GM12878 (cell line): ENCODE data around the gene PCDH1. TPM values are rescaled to one million over a fixed set of nuclear protein-coding genes. Genes with fewer than 3 reads are reported as not detected.
A peak's percentile ranks its signal among the peaks of the same experiment; 100 is the strongest.

ENCODE experiments used
- ATAC-seq: fragments of 200-7000 bp; cut with Tn5 transposase; 3 replicates; pipeline ENCODE4 v1.9.1; 2020; ENCODE audit warnings: mild to moderate bottlenecking, moderate library complexity
- BruUV-seq: library from RNA; stranded (reverse); fragments of 400-500 nt; replicated peaks from 2 replicates; lab custom pipeline; 2021; lab: Mats Ljungman, UMichigan
- CTCF ChIA-PET: fragments of 300-600 bp; sonication (Branson Sonifier 250); formaldehyde crosslinking; extraction: SDS; loops from one replicate; lab custom pipeline; 2021; ENCODE audit warnings: inconsistent platforms; lab: Yijun Ruan, JAX
- POLR2A ChIA-PET: fragments of 350-600 bp; formaldehyde crosslinking; extraction: SDS; loops from one replicate; lab custom pipeline; 2021; ENCODE audit warnings: inconsistent platforms; lab: Charles Lee
- RAD21 ChIA-PET: fragments of 300-600 bp; sonication (Branson Sonifier 250); formaldehyde crosslinking; loops from one replicate; lab custom pipeline; 2023; ENCODE audit warnings: antibody characterized with exemption; ENCODE audit not compliant: unreplicated experiment; lab: Charles Lee
- SMC1A ChIA-PET: fragments of 300-600 bp; sonication (Branson Sonifier 250); formaldehyde crosslinking; loops from one replicate; lab custom pipeline; 2023; ENCODE audit not compliant: unreplicated experiment, uncharacterized antibody; lab: Charles Lee
- DNase-seq: peaks from one replicate; pipeline ENCODE4 v3.0.0-alpha.2; 2011; ENCODE audit warnings: low read depth, low spot score
- FAIRE-seq: peaks from 3 replicates; lab custom pipeline; 2011; peaks lifted over from hg19 to GRCh38; lab: Jason Lieb, UNC
- H2AFZ ChIP-seq: 2 replicates; pipeline ENCODE4 v1.6.0; 2011; ENCODE audit warnings: low read depth, low read length, control low read depth; ENCODE audit not compliant: control insufficient read depth
- H3K27ac ChIP-seq: 2 replicates; pipeline ENCODE4 v1.5.1; 2011; ENCODE audit warnings: control low read depth; ENCODE audit not compliant: control insufficient read depth, insufficient read depth
- H3K27me3 ChIP-seq, 2 experiments: replicated peaks in 1 of 2; 2 replicates each; pipeline versions ENCODE4 v1.6.0 to v1.6.1; 2011; ENCODE audit warnings: low read length in 1 of 2; ENCODE audit not compliant: control insufficient read depth in 2 of 2, insufficient read depth in 2 of 2
- H3K36me3 ChIP-seq, 2 experiments: 2 replicates each; pipeline ENCODE4 v1.5.1; 2011; ENCODE audit warnings: low read length in 1 of 2; ENCODE audit not compliant: control insufficient read depth in 2 of 2, insufficient read depth in 2 of 2
- H3K4me1 ChIP-seq: 2 replicates; pipeline ENCODE4 v1.6.1; 2011; ENCODE audit warnings: mild to moderate bottlenecking, low read length, moderate library complexity, mixed read lengths; ENCODE audit not compliant: control insufficient read depth, insufficient read depth
- H3K4me2 ChIP-seq: 2 replicates; pipeline ENCODE4 v1.6.0; 2011; ENCODE audit warnings: control low read depth; ENCODE audit not compliant: control insufficient read depth, insufficient read depth
- H3K4me3 ChIP-seq: fragments of 200-600 bp; sonication (generic); 2 replicates; pipeline ENCODE4 v1.5.1; 2016
- H3K79me2 ChIP-seq: 2 replicates; pipeline ENCODE4 v1.6.0; 2011; ENCODE audit warnings: low read length; ENCODE audit not compliant: control insufficient read depth, insufficient read depth
- H3K9ac ChIP-seq: 2 replicates; pipeline ENCODE4 v1.8.0; 2011; ENCODE audit warnings: low read length, control low read depth, mixed read lengths; ENCODE audit not compliant: control insufficient read depth, insufficient read depth
- H3K9me3 ChIP-seq: replicated peaks from 3 replicates; pipeline ENCODE4 v1.5.1; 2011; ENCODE audit warnings: mild to moderate bottlenecking, low read length; ENCODE audit not compliant: control insufficient read depth, insufficient read depth
- H4K20me1 ChIP-seq: 2 replicates; pipeline ENCODE4 v1.6.0; 2011; ENCODE audit not compliant: control insufficient read depth, insufficient read depth
- JUND ChIP-seq: IDR thresholded peaks from 2 replicates; pipeline ENCODE4 v1.6.1; 2012; ENCODE audit warnings: low read depth, mild to moderate bottlenecking, low read length, improper control_type of control experiment, moderate library complexity
- KLF5 ChIP-seq: fragments of 450-650 bp; IDR thresholded peaks from 2 replicates; pipeline ENCODE4 v1.6.1; 2014; ENCODE audit warnings: mild to moderate bottlenecking; ENCODE audit not compliant: partially characterized antibody
- RAD21 ChIP-seq: IDR thresholded peaks from 2 replicates; pipeline ENCODE4 v1.6.1; 2011; ENCODE audit warnings: mild to moderate bottlenecking, low read depth, low read length, moderate library complexity; ENCODE audit not compliant: insufficient read depth
- SMC3 ChIP-seq: IDR thresholded peaks from 2 replicates; pipeline ENCODE4 v1.6.1; 2011; ENCODE audit warnings: low read length, improper control_type of control experiment, borderline replicate concordance
- WGBS: methylation state at CpG from one replicate; pipeline ENCODE4 v1.1.6; 2016; ENCODE audit warnings: low lambda C conversion rate; ENCODE audit not compliant: insufficient replicate concordance, insufficient coverage; ENCODE audit errors: missing lambda C conversion rate; 5-methylcytosine and 5-hydroxymethylcytosine counted together
- in situ Hi-C: fragments of 300-500 bp; cut with MboI; formaldehyde crosslinking; loops from 9 replicates; pipeline ENCODE4 v1.14.3; 2018; ENCODE audit warnings: mixed read lengths
- intact Hi-C: fragments of 100-400 bp; cut with micrococcal nuclease; formaldehyde crosslinking; loops from one replicate; pipeline ENCODE4 v1.14.2; 2022; ENCODE audit not compliant: unreplicated experiment
- polyA plus RNA-seq, 11 experiments: library from polyadenylated mRNA; depleted of rRNA in 4 of 11; unstranded in 6 of 11; stranded (reverse) in 5 of 11; fragments of >200 nt; fragmentation: Nextera tagmentation in 4 of 11; fragmentation: Illumina TruSeq in 1 of 11; extraction: Ambion mirVana in 4 of 11; extraction: Trizol in 1 of 11; gene quantifications; 1 replicate in 1 of 11; 2 replicates in 10 of 11; pipeline versions ENCODE4 v1.2.1 to v1.2.3, GENCODE V29; 2011 to 2016; ENCODE audit warnings: inconsistent platforms in 2 of 11, missing spikeins in 2 of 11, low read depth in 1 of 11
- total RNA-seq, 4 experiments: library from RNA; depleted of rRNA in 3 of 4; stranded (reverse); fragments of >200 nt in 3 of 4; fragmentation: Illumina TruSeq in 1 of 4; extraction: Trizol in 1 of 4; gene quantifications; 2 replicates each; pipeline versions ENCODE4 v1.2.1 to v1.2.3, GENCODE V29; 2013 to 2021
- TF ChIP-seq, protein P1 (sequence below), 3 experiments: IDR thresholded peaks in 2 of 3; conservative IDR thresholded peaks in 1 of 3; 2 replicates each; pipeline ENCODE4 v1.5.1; 2011; ENCODE audit warnings: low read depth in 3 of 3, low read length in 3 of 3, mild to moderate bottlenecking in 3 of 3, control low read depth in 2 of 3, moderate library complexity in 2 of 3, inconsistent platforms in 1 of 3, mixed read lengths in 1 of 3; ENCODE audit not compliant: control insufficient read depth in 2 of 3, insufficient read depth in 1 of 3; ENCODE audit errors: extremely low read depth in 1 of 3
- TF ChIP-seq, protein P2 (sequence below): fragments of 450-650 bp; formaldehyde crosslinking; IDR thresholded peaks from 2 replicates; pipeline ENCODE4 v1.5.0; 2022; ENCODE audit warnings: mild to moderate bottlenecking, missing genetic modification characterization

Gene PCDH1
- total and polyA plus RNA-seq, 10 of the 15 experiments (the other 5 are each of a cell fraction or from before 2014, with no cell fraction given): 0.07 to 0.36 (median 0.16) TPM; not detected in 7

DNA sequence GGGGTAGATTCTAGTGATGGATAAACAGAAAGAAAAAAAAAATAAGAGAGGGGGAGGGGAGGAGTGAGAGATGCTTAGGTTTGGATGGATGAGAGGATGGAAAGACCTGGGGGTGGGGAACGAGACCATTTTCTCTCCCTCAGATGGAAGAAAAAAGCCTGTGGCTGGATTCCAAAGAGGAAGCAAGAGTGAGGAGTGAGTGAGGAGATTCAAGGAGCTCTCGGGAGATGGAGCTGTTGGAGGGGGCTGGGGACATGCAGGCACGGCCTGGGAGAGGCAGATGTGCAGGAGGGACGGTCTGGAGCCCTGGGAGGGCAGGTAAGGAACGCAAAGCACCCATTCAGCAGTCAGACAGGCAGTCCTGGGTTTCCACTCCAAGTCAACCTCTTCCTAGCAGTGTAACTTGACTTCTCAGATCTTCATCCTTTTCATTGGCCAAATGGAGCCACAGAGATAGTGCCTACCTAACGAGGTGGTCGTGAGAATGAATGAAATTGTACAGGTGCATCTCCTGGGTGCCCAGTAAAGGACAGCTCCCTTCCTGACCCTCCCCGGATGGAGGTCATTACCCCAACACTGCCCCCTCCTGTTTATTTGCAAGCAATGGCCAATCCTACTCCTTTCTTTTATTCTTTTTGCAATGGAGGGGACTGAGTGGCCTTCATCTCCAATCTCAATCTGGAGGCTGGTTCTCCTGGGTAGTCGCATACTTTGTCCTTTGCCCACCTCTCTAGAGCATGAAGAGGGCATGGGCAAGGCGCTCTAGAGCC, 52.2 kb downstream of the PCDH1 start:
- H3K27ac ChIP-seq: no peak overlapping the region
- no peaks in the 10 kb centered on the region for H3K4me1 ChIP-seq
- 7% methylated on average over 8 of the region's 10 CpGs for WGBS
- intact Hi-C loops (loop anchor here (2.0 kb wide), 1 partner anchor 133 kb away; no protein-coding TSS in a partner anchor), in situ Hi-C loops (no loop called here)
- TF ChIP-seq, protein P1, sequence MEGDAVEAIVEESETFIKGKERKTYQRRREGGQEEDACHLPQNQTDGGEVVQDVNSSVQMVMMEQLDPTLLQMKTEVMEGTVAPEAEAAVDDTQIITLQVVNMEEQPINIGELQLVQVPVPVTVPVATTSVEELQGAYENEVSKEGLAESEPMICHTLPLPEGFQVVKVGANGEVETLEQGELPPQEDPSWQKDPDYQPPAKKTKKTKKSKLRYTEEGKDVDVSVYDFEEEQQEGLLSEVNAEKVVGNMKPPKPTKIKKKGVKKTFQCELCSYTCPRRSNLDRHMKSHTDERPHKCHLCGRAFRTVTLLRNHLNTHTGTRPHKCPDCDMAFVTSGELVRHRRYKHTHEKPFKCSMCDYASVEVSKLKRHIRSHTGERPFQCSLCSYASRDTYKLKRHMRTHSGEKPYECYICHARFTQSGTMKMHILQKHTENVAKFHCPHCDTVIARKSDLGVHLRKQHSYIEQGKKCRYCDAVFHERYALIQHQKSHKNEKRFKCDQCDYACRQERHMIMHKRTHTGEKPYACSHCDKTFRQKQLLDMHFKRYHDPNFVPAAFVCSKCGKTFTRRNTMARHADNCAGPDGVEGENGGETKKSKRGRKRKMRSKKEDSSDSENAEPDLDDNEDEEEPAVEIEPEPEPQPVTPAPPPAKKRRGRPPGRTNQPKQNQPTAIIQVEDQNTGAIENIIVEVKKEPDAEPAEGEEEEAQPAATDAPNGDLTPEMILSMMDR (IDR thresholded peaks at IDR 0.05 in 2 of 3, conservative IDR thresholded peaks at IDR 0.05 in 1 of 3; ENCODE audit: control insufficient read depth in 2 of 3, extremely low read depth in 1 of 3, insufficient read depth in 1 of 3, low read depth in 3 of 3, low read length in 3 of 3): peak; percentile 38 to 49 (median 43); a peak in 5 of 6 replicates
- peak; percentile 35 for TF ChIP-seq RAD21
- TF ChIP-seq, protein P2, sequence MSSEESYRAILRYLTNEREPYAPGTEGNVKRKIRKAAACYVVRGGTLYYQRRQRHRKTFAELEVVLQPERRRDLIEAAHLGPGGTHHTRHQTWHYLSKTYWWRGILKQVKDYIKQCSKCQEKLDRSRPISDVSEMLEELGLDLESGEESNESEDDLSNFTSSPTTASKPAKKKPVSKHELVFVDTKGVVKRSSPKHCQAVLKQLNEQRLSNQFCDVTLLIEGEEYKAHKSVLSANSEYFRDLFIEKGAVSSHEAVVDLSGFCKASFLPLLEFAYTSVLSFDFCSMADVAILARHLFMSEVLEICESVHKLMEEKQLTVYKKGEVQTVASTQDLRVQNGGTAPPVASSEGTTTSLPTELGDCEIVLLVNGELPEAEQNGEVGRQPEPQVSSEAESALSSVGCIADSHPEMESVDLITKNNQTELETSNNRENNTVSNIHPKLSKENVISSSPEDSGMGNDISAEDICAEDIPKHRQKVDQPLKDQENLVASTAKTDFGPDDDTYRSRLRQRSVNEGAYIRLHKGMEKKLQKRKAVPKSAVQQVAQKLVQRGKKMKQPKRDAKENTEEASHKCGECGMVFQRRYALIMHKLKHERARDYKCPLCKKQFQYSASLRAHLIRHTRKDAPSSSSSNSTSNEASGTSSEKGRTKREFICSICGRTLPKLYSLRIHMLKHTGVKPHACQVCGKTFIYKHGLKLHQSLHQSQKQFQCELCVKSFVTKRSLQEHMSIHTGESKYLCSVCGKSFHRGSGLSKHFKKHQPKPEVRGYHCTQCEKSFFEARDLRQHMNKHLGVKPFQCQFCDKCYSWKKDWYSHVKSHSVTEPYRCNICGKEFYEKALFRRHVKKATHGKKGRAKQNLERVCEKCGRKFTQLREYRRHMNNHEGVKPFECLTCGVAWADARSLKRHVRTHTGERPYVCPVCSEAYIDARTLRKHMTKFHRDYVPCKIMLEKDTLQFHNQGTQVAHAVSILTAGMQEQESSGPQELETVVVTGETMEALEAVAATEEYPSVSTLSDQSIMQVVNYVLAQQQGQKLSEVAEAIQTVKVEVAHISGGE (CRISPR knock-in tag): no peak
- no peak for TF ChIP-seq KLF5
- TF ChIP-seq JUND: no peak
- peak; percentile 40; the same call in 1 of the 2 replicates for TF ChIP-seq SMC3
- POLR2A ChIA-PET: no interaction called here
- DNase-seq (no peak), ATAC-seq (peak; percentile 80), FAIRE-seq (no peak)
- CTCF ChIA-PET: interaction anchor here (1.2 to 3.2 kb wide), 8 partner anchors 8 to 160 kb away, joined by 3 to 19 read pairs (median 6); partner anchors contain the start of gene PCDH1
- H2AFZ ChIP-seq: no peak overlapping the region
- BruUV-seq: no TSS peak
- H3K9me3 ChIP-seq: no peaks in the 10 kb centered on the region
- no peaks in the 10 kb centered on the region for H3K36me3 ChIP-seq
- RAD21 ChIA-PET: interaction anchor here (1.6 kb wide), 1 partner anchor 52 kb away, joined by 6 read pairs; the partner anchor contains the start of gene PCDH1
- SMC1A ChIA-PET: interaction anchor here (0.6 to 1.2 kb wide), 2 partner anchors 35 to 133 kb away, joined by 3 read pairs; no protein-coding TSS in a partner anchor
- H3K4me3 ChIP-seq: no peak overlapping the region
- peaks cover 0 to 3% of the 10 kb centered on the region in 2 experiments; a peak in 3 of 4 replicates for H3K27me3 ChIP-seq
- no peaks in the 10 kb centered on the region for H3K79me2 ChIP-seq
- no peaks in the 10 kb centered on the region for H4K20me1 ChIP-seq
- no peak overlapping the region for H3K9ac ChIP-seq
- H3K4me2 ChIP-seq: no peak overlapping the region
